Measurements from ENCODE around the gene ACTN2.

ACTN2 gene

GRCh38 chr1:236741753-236742152 lies 55.5 kb downstream of the ACTN2 start:
- Histone ChIP-seq H3K27me3 (ENCODE audit: insufficient read depth, poor library complexity, severe bottlenecking) (no peaks in the 10 kb centered on the region), H3K4me3 (ENCODE audit: severe bottlenecking) (no peak overlapping the region), H3K4me1 (ENCODE audit: insufficient read depth, poor library complexity, severe bottlenecking) (no peaks in the 10 kb centered on the region), H3K9me3 (ENCODE audit: severe bottlenecking) (no peaks in the 10 kb centered on the region), H3K36me3 (ENCODE audit: low read depth) (no peaks in the 10 kb centered on the region), H3K27ac (ENCODE audit: poor library complexity, severe bottlenecking) (no peak overlapping the region)
- ATAC-seq (ENCODE audit: low read depth): no peak
- DNase-seq (ENCODE audit: low spot score): no peak
- TF ChIP-seq CTCF (IDR thresholded peaks at IDR 0.05; ENCODE audit: poor library complexity, severe bottlenecking): no peak

GRCh38 chr1:236742421-236743160 lies 56.3 kb downstream of the ACTN2 start:
- no peak for TF ChIP-seq CTCF (IDR thresholded peaks at IDR 0.05; ENCODE audit: poor library complexity, severe bottlenecking)

GRCh38 chr1:236744533-236744932 lies 58.2 kb downstream of the ACTN2 start:
- no peaks in the 10 kb centered on the region for H3K36me3 ChIP-seq (ENCODE audit: low read depth)
- DNase-seq (ENCODE audit: low spot score) (no peak), ATAC-seq (ENCODE audit: low read depth) (no peak)
- no peak for TF ChIP-seq CTCF (IDR thresholded peaks at IDR 0.05; ENCODE audit: poor library complexity, severe bottlenecking)
- H3K4me1 ChIP-seq (ENCODE audit: insufficient read depth, poor library complexity, severe bottlenecking): no peaks in the 10 kb centered on the region
- no peaks in the 10 kb centered on the region for H3K27me3 ChIP-seq (ENCODE audit: insufficient read depth, poor library complexity, severe bottlenecking)
- H3K27ac ChIP-seq (ENCODE audit: poor library complexity, severe bottlenecking): no peak overlapping the region
- H3K4me3 ChIP-seq (ENCODE audit: severe bottlenecking): no peak overlapping the region
- H3K9me3 ChIP-seq (ENCODE audit: severe bottlenecking): no peaks in the 10 kb centered on the region

More at GRCh38 chr1:236742421-236743160, 56.3 kb downstream of the ACTN2 start:
- Histone ChIP-seq H3K9me3 (ENCODE audit: severe bottlenecking) (no peaks in the 10 kb centered on the region), H3K4me3 (ENCODE audit: severe bottlenecking) (no peak overlapping the region), H3K36me3 (ENCODE audit: low read depth) (no peaks in the 10 kb centered on the region), H3K4me1 (ENCODE audit: insufficient read depth, poor library complexity, severe bottlenecking) (no peaks in the 10 kb centered on the region), H3K27me3 (ENCODE audit: insufficient read depth, poor library complexity, severe bottlenecking) (no peaks in the 10 kb centered on the region), H3K27ac (ENCODE audit: poor library complexity, severe bottlenecking) (no peak overlapping the region)
- ATAC-seq (ENCODE audit: low read depth): no peak
- no peak for DNase-seq (ENCODE audit: low spot score)

- Histone ChIP-seq H3K9me3 (ENCODE audit: severe bottlenecking) (no peaks in the 10 kb centered on the region), H3K27me3 (ENCODE audit: insufficient read depth, poor library complexity, severe bottlenecking) (no peaks in the 10 kb centered on the region), H3K4me1 (ENCODE audit: insufficient read depth, poor library complexity, severe bottlenecking) (no peaks in the 10 kb centered on the region), H3K4me3 (ENCODE audit: severe bottlenecking) (no peak overlapping the region), H3K27ac (ENCODE audit: poor library complexity, severe bottlenecking) (no peak overlapping the region), H3K36me3 (ENCODE audit: low read depth) (no peaks in the 10 kb centered on the region)
- ATAC-seq (ENCODE audit: low read depth): no peak
- TF ChIP-seq CTCF (IDR thresholded peaks at IDR 0.05; ENCODE audit: poor library complexity, severe bottlenecking): no peak
- DNase-seq (ENCODE audit: low spot score): no peak
Measured at GRCh38 chr1:236746785-236747184, 60.5 kb downstream of the ACTN2 start.

GRCh38 chr1:236747311-236747985 lies 61.1 kb downstream of the ACTN2 start:
- Histone ChIP-seq H3K27me3 (ENCODE audit: insufficient read depth, poor library complexity, severe bottlenecking) (no peaks in the 10 kb centered on the region), H3K4me1 (ENCODE audit: insufficient read depth, poor library complexity, severe bottlenecking) (no peaks in the 10 kb centered on the region), H3K4me3 (ENCODE audit: severe bottlenecking) (no peak overlapping the region), H3K27ac (ENCODE audit: poor library complexity, severe bottlenecking) (no peak overlapping the region), H3K36me3 (ENCODE audit: low read depth) (no peaks in the 10 kb centered on the region), H3K9me3 (ENCODE audit: severe bottlenecking) (no peaks in the 10 kb centered on the region)
- ATAC-seq (ENCODE audit: low read depth) (no peak), DNase-seq (ENCODE audit: low spot score) (no peak)
- no peak for TF ChIP-seq CTCF (IDR thresholded peaks at IDR 0.05; ENCODE audit: poor library complexity, severe bottlenecking)

All from RWPE2 (cell line).